Keratinocyte (primary cell): Measurements from ENCODE around the gene PPP1CB. TPM values are rescaled to one million over a fixed set of nuclear protein-coding genes. Genes with fewer than 3 reads are reported as not detected.

Experiments
- DNase-seq: peaks from one replicate; pipeline ENCODE4 v3.0.0-alpha.2; 2011; ENCODE audit warnings: low read depth, missing footprints, low spot score
- FAIRE-seq: peaks from 2 replicates; lab custom pipeline; 2011; peaks lifted over from hg19 to GRCh38; lab: Jason Lieb, UNC
- H2AFZ ChIP-seq: 2 replicates; pipeline ENCODE4 v1.6.0; 2012; ENCODE audit warnings: low read length, control low read depth, inconsistent platforms; ENCODE audit not compliant: control insufficient read depth
- H3K27ac ChIP-seq: 2 replicates; pipeline ENCODE4 v1.5.1; 2011; ENCODE audit warnings: low read length; ENCODE audit not compliant: control insufficient read depth, insufficient read depth
- H3K27me3 ChIP-seq: 3 replicates; pipeline ENCODE4 v1.6.0; 2011; ENCODE audit warnings: low read length; ENCODE audit not compliant: control insufficient read depth, insufficient read depth; ENCODE audit errors: extremely low read depth
- H3K36me3 ChIP-seq, 2 experiments: 2 replicates in 1 of 2; 3 replicates in 1 of 2; pipeline ENCODE4 v1.5.1; 2011; ENCODE audit warnings: low read length in 2 of 2, mild to moderate bottlenecking in 1 of 2; ENCODE audit not compliant: control insufficient read depth in 2 of 2, insufficient read depth in 2 of 2; ENCODE audit errors: extremely low read depth in 1 of 2
- H3K4me1 ChIP-seq: 3 replicates; pipeline ENCODE4 v1.5.1; 2011; ENCODE audit warnings: low read length; ENCODE audit not compliant: control insufficient read depth, insufficient read depth; ENCODE audit errors: extremely low read depth
- H3K4me2 ChIP-seq: 3 replicates; pipeline ENCODE4 v1.6.0; 2011; ENCODE audit warnings: low read depth, low read length; ENCODE audit not compliant: control insufficient read depth, insufficient read depth; ENCODE audit errors: extremely low read depth
- H3K4me3 ChIP-seq, 3 experiments: fragments of 200-600 bp in 1 of 3; sonication (generic) in 1 of 3; 2 replicates in 2 of 3; 3 replicates in 1 of 3; pipeline ENCODE4 v1.5.1; 2011 to 2016; ENCODE audit warnings: low read length in 3 of 3, mild to moderate bottlenecking in 3 of 3, control low read depth in 2 of 3, inconsistent platforms in 1 of 3, low read depth in 1 of 3, mixed read lengths in 1 of 3, mixed run types in 1 of 3, moderate library complexity in 1 of 3; ENCODE audit not compliant: control insufficient read depth in 2 of 3, insufficient read depth in 2 of 3; ENCODE audit errors: extremely low read depth in 1 of 3
- H3K79me2 ChIP-seq: 2 replicates; pipeline ENCODE4 v1.6.0; 2012; ENCODE audit warnings: low read length; ENCODE audit not compliant: control insufficient read depth, insufficient read depth
- H3K9ac ChIP-seq: 3 replicates; pipeline ENCODE4 v1.6.0; 2011; ENCODE audit warnings: low read length; ENCODE audit not compliant: control insufficient read depth, insufficient read depth; ENCODE audit errors: extremely low read depth
- H3K9me1 ChIP-seq: 3 replicates; pipeline ENCODE4 v1.6.0; 2011; ENCODE audit warnings: low read length; ENCODE audit not compliant: control insufficient read depth, insufficient read depth; ENCODE audit errors: extremely low read depth
- H3K9me3 ChIP-seq: 2 replicates; pipeline ENCODE4 v1.5.1; 2012; ENCODE audit warnings: low read depth, low read length; ENCODE audit not compliant: control insufficient read depth
- H4K20me1 ChIP-seq: 3 replicates; pipeline ENCODE4 v1.6.0; 2011; ENCODE audit warnings: low read length; ENCODE audit not compliant: control insufficient read depth, insufficient read depth; ENCODE audit errors: extremely low read depth
- CTCF ChIP-seq, 3 experiments: IDR thresholded peaks in 1 of 3; conservative IDR thresholded peaks in 1 of 3; optimal IDR thresholded peaks in 1 of 3; 2 replicates in 2 of 3; 3 replicates in 1 of 3; pipeline versions ENCODE3 to v1.5.1; 2011; ENCODE audit warnings: low read length in 3 of 3, mild to moderate bottlenecking in 3 of 3, moderate library complexity in 2 of 3, control low read depth in 1 of 3, inconsistent platforms in 1 of 3; ENCODE audit not compliant: insufficient read depth in 2 of 3; ENCODE audit errors: extremely low read depth in 1 of 3
- EZH2 ChIP-seq: IDR thresholded peaks from one replicate; pipeline ENCODE4 v1.6.1; 2012; ENCODE audit warnings: inconsistent platforms, mild to moderate bottlenecking, low read length, moderate library complexity
- dilution Hi-C: fragments of 300-500 bp; cut with MboI; formaldehyde crosslinking; loops from one replicate; pipeline ENCODE4 v1.7.0; 2020; ENCODE audit warnings: low sequenced_read_pairs; ENCODE audit not compliant: extremely low pct_ligation_motif_present
- polyA plus RNA-seq, 5 experiments: library from polyadenylated mRNA; depleted of rRNA in 3 of 5; stranded (reverse) in 3 of 5; stranded (forward) in 1 of 5; unstranded in 1 of 5; fragments of >200 nt; gene quantifications; 1 replicate in 1 of 5; 2 replicates in 3 of 5; 3 replicates in 1 of 5; pipeline versions ENCODE4 v1.2.1 to v1.2.3, GENCODE V29; 2011 to 2012; ENCODE audit warnings: missing spikeins in 2 of 5, low read depth in 1 of 5, low replicate concordance in 1 of 5

PPP1CB gene
- polyA plus RNA-seq, 1 donor (not counting 4 experiments of a cell fraction or from before 2014, with no cell fraction given), result 157 TPM

- DNase-seq, result no peak
- Histone ChIP-seq H3K9ac (peak overlapping the region; percentile 99), H3K4me1 (peaks cover 46% of the 10 kb centered on the region), H3K9me3 (no peaks in the 10 kb centered on the region), H3K4me2 (peak overlapping the region; percentile 88), H3K27me3 (no peaks in the 10 kb centered on the region), H3K9me1 (no peaks in the 10 kb centered on the region), H3K4me3 (peak overlapping the region; percentile 58 to 98 (median 92)), H2AFZ (no peak overlapping the region), H4K20me1 (peaks cover 33% of the 10 kb centered on the region), H3K79me2 (peaks cover 75% of the 10 kb centered on the region), H3K27ac (peak overlapping the region; percentile 96), H3K36me3 (peaks cover 0 to 7% of the 10 kb centered on the region in 2 experiments)
- no peak for FAIRE-seq
- no peak for TF ChIP-seq CTCF (optimal IDR thresholded peaks at IDR 0.05 in 1 of 3, IDR thresholded peaks at IDR 0.05 in 1 of 3, conservative IDR thresholded peaks at IDR 0.05 in 1 of 3; ENCODE audit: extremely low read depth in 1 of 3, insufficient read depth in 2 of 3, low read length in 3 of 3)
- dilution Hi-C loops, result no loop called here
Measured at GRCh38 chr2:28754321-28754720, 2.7 kb downstream of the PPP1CB start.

GRCh38 chr2:28755421-28755820, 3.8 kb downstream of the PPP1CB start:
- FAIRE-seq (no peak), DNase-seq (no peak)
- Histone ChIP-seq H4K20me1 (peaks cover 35% of the 10 kb centered on the region), H3K4me3 (peak overlapping the region; percentile 16 to 92 (median 44)), H3K9ac (peak overlapping the region; percentile 99), H2AFZ (no peak overlapping the region), H3K4me2 (peak overlapping the region; percentile 88), H3K4me1 (peaks cover 42% of the 10 kb centered on the region), H3K36me3 (peaks cover 1 to 9% of the 10 kb centered on the region in 2 experiments), H3K9me1 (no peaks in the 10 kb centered on the region), H3K27ac (peak overlapping the region; percentile 96), H3K9me3 (no peaks in the 10 kb centered on the region), H3K27me3 (no peaks in the 10 kb centered on the region), H3K79me2 (peaks cover 86% of the 10 kb centered on the region)
- TF ChIP-seq CTCF (optimal IDR thresholded peaks at IDR 0.05 in 1 of 3, IDR thresholded peaks at IDR 0.05 in 1 of 3, conservative IDR thresholded peaks at IDR 0.05 in 1 of 3; ENCODE audit: extremely low read depth in 1 of 3, insufficient read depth in 2 of 3, low read length in 3 of 3) (no peak), EZH2 (no peak)
- dilution Hi-C loops, result no loop called here
